GM23248 (cell line): Measurements from ENCODE around the gene AARS1. TPM values are rescaled to one million over a fixed set of nuclear protein-coding genes. Genes with fewer than 3 reads are reported as not detected.
"Not testable (repeated sequence)": the region's sequence is repeated elsewhere in the genome, so short reads cannot be mapped to it uniquely, and the experiment has no call there.

Experiments
- DNase-seq: peaks from one replicate; pipeline ENCODE4 v3.0.0-alpha.2; 2015
- H2AFZ ChIP-seq: fragments of 200-600 bp; sonication (generic); 2 replicates; pipeline ENCODE4 v1.6.1; 2016; ENCODE audit warnings: antibody characterized with exemption
- H3F3A ChIP-seq: fragments of 200-600 bp; sonication (generic); 2 replicates; pipeline ENCODE4 v1.6.1; 2016; ENCODE audit warnings: mild to moderate bottlenecking, antibody characterized with exemption, mixed run types; ENCODE audit not compliant: insufficient read depth
- H3K27ac ChIP-seq: fragments of 200-600 bp; sonication (generic); 2 replicates; pipeline ENCODE4 v1.5.1; 2016; ENCODE audit warnings: mild to moderate bottlenecking
- H3K27me3 ChIP-seq: fragments of 200-600 bp; sonication (generic); replicated peaks from 2 replicates; pipeline ENCODE4 v1.6.1; 2016; ENCODE audit warnings: mild to moderate bottlenecking; ENCODE audit not compliant: insufficient read depth
- H3K36me3 ChIP-seq: fragments of 200-600 bp; sonication (generic); 2 replicates; pipeline ENCODE4 v1.6.1; 2016; ENCODE audit warnings: low read depth, mild to moderate bottlenecking
- H3K4me1 ChIP-seq: fragments of 200-600 bp; sonication (generic); 2 replicates; pipeline ENCODE4 v1.6.1; 2016; ENCODE audit warnings: mild to moderate bottlenecking; ENCODE audit not compliant: insufficient read depth
- H3K4me2 ChIP-seq: fragments of 200-600 bp; sonication (generic); one replicate; pipeline ENCODE4 v1.6.1; 2016; ENCODE audit warnings: mild to moderate bottlenecking; ENCODE audit not compliant: unreplicated experiment
- H3K4me3 ChIP-seq: fragments of 200-600 bp; sonication (generic); 2 replicates; pipeline ENCODE4 v1.5.1; 2016; ENCODE audit warnings: mild to moderate bottlenecking
- H3K79me2 ChIP-seq: fragments of 200-600 bp; sonication (generic); 2 replicates; pipeline ENCODE4 v1.6.1; 2016; ENCODE audit warnings: mild to moderate bottlenecking; ENCODE audit not compliant: insufficient read depth
- H3K9ac ChIP-seq: fragments of 200-600 bp; sonication (generic); 2 replicates; pipeline ENCODE4 v1.6.1; 2016; ENCODE audit warnings: mild to moderate bottlenecking
- H3K9me2 ChIP-seq: fragments of 200-600 bp; sonication (generic); 2 replicates; pipeline ENCODE4 v1.6.1; 2016; ENCODE audit warnings: mixed run types, mild to moderate bottlenecking, moderate library complexity; ENCODE audit not compliant: insufficient read depth
- H3K9me3 ChIP-seq: fragments of 200-600 bp; sonication (generic); one replicate; pipeline ENCODE4 v1.6.1; 2017; ENCODE audit warnings: low read depth
- H4K20me1 ChIP-seq: fragments of 200-600 bp; sonication (generic); 2 replicates; pipeline ENCODE4 v1.6.0; 2016; ENCODE audit not compliant: insufficient read depth
- WGBS, 2 experiments: methylation state at CpG; one replicate each; pipeline ENCODE4 v1.1.6; 2015 to 2017; ENCODE audit warnings: low lambda C conversion rate in 2 of 2, low coverage in 1 of 2; ENCODE audit errors: missing lambda C conversion rate in 2 of 2; 5-methylcytosine and 5-hydroxymethylcytosine counted together
- in situ Hi-C: fragments of 300-500 bp; cut with MboI; formaldehyde crosslinking; loops from 2 replicates; pipeline ENCODE4 v1.15.0; 2020
- polyA plus RNA-seq: library from polyadenylated mRNA; unstranded; fragments of >200 nt; fragmentation: Nextera tagmentation; extraction: Ambion mirVana; gene quantifications from 2 replicates; pipeline ENCODE4 v1.2.1, GENCODE V29; 2016
- small RNA-seq: library from RNA; depleted of rRNA; stranded (forward); fragments of <200 nt; gene quantifications from one replicate; pipeline ENCODE3, GENCODE V24; 2014; ENCODE audit warnings: low read depth, low replicate concordance
- total RNA-seq: library from RNA; depleted of rRNA; stranded (reverse); fragments of >200 nt; shearing (Covaris generic); gene quantifications from 2 replicates; pipeline ENCODE4 v1.2.3, GENCODE V29; 2014; rRNA removed

AARS1 gene
- total and polyA plus RNA-seq, 2 experiments from 2014 or later = 130 to 160 TPM

DNA sequence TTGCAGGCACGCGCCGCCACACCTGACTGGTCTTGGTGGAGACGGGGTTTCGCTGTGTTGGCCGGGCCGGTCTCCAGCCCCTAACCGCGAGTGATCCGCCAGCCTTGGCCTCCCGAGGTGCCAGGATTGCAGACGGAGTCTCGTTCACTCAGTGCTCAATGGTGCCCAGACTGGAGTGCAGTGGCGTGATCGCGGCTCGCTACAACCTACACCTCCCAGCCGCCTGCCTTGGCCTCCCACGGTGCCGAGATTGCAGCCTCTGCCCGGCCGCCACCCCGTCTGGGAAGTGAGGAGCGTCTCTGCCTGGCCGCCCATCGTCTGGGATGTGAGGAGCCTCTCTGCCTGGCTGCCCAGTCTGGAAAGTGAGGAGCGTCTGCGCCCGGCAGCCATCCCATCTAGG is 85.3 kb downstream of the AARS1 start:
- H3K4me3 ChIP-seq, H3K36me3 ChIP-seq, H3K27ac ChIP-seq, H2AFZ ChIP-seq, H3K9me3 ChIP-seq, DNase-seq, H3K79me2 ChIP-seq, H3K4me1 ChIP-seq, H3K27me3 ChIP-seq, H3K4me2 ChIP-seq, H3F3A ChIP-seq, H3K9ac ChIP-seq, in situ Hi-C loops, H3K9me2 ChIP-seq, H4K20me1 ChIP-seq: not testable (repeated sequence)
- 95 to 97% methylated on average over 24 to 25 of the region's 29 CpGs for WGBS, 2 experiments

DNA sequence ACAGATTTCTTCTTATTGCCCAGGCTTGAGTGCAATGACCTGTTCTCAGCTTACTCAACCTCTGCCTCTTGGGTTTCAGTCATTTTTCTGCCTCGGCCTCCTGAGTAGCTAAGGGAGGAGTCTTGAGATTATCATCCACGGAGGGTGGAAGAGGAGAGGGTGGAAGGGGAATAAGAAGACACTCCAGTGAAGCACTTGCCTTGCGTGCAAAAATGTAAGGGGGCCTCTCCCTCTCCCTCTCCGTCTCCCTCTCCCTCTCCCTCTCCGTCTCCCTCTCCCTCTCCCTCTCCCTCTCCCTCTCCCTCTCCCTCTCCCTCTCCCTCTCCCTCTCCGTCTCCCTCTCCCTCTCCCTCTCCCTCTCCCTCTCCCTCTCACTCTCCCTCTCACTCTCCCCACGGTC is 85.8 kb downstream of the AARS1 start:
- in situ Hi-C loops, DNase-seq, H3K4me3 ChIP-seq, H4K20me1 ChIP-seq, H3K27me3 ChIP-seq, H3K36me3 ChIP-seq, H3K9me2 ChIP-seq, H3K4me2 ChIP-seq, H2AFZ ChIP-seq, H3K79me2 ChIP-seq, H3K9me3 ChIP-seq, H3K4me1 ChIP-seq, H3F3A ChIP-seq, H3K9ac ChIP-seq, H3K27ac ChIP-seq: not testable (repeated sequence)
- WGBS, 2 experiments = 86 to 98% methylated on average over 3 to 6 of the region's 7 CpGs

Small RNA genes within 50 kb of the gene (small RNA-seq; reads per million reads assigned to genes)
- not detected for gene AC009060.2
- gene RN7SL279P = not detected

Other genes starting within 250 kb of the AARS1 start
- gene PDPR, start 175.2 kb downstream of the AARS1 start, total RNA-seq = 8.6 and 10.9 TPM in 2 replicates
- 4.9 and 5.3 TPM in 2 replicates for gene PDPR, start 175.2 kb downstream of the AARS1 start, polyA plus RNA-seq
- gene CLEC18C, start 115.7 kb downstream of the AARS1 start, total RNA-seq = 0.25 and 0.43 TPM in 2 replicates
- gene CLEC18C, start 115.7 kb downstream of the AARS1 start, polyA plus RNA-seq = not detected in 2 replicates
- gene EXOSC6, start 37.6 kb downstream of the AARS1 start, total RNA-seq = 33.6 and 35.3 TPM in 2 replicates
- gene EXOSC6, start 37.6 kb downstream of the AARS1 start, polyA plus RNA-seq = 25.3 TPM in 2 replicates
- 16.7 and 31.8 TPM in 2 replicates for gene DDX19B, start 9.7 kb upstream of the AARS1 start, total RNA-seq
- 33.0 and 33.2 TPM in 2 replicates for gene DDX19B, start 9.7 kb upstream of the AARS1 start, polyA plus RNA-seq
- 43.3 and 43.9 TPM in 2 replicates for gene DDX19A, start 57.4 kb upstream of the AARS1 start, total RNA-seq
- gene DDX19A, start 57.4 kb upstream of the AARS1 start, polyA plus RNA-seq = 36.0 and 36.9 TPM in 2 replicates
- gene ST3GAL2, start 149.6 kb upstream of the AARS1 start, total RNA-seq = 28.8 and 32.5 TPM in 2 replicates
- gene ST3GAL2, start 149.6 kb upstream of the AARS1 start, polyA plus RNA-seq = 10.8 and 13.3 TPM in 2 replicates
- 6.1 and 6.8 TPM in 2 replicates for gene FCSK, start 165.1 kb upstream of the AARS1 start, total RNA-seq
- gene FCSK, start 165.1 kb upstream of the AARS1 start, polyA plus RNA-seq = 2.2 and 2.6 TPM in 2 replicates
- 66.4 and 83.2 TPM in 2 replicates for gene COG4, start 234.0 kb upstream of the AARS1 start, total RNA-seq
- gene COG4, start 234.0 kb upstream of the AARS1 start, polyA plus RNA-seq = 59.0 and 60.6 TPM in 2 replicates
- gene SF3B3, start 234.3 kb upstream of the AARS1 start, total RNA-seq = 69.3 and 166 TPM in 2 replicates
- 185 TPM in 2 replicates for gene SF3B3, start 234.3 kb upstream of the AARS1 start, polyA plus RNA-seq